Neuronal stem cell (in vitro differentiated cells): ENCODE results near the gene CPM.

Experiments used
- DNase-seq: peaks from one replicate; pipeline ENCODE4 v3.0.0-alpha.2; 2013; ENCODE audit warnings: low spot score
- H2AFZ ChIP-seq: one replicate; pipeline ENCODE4 v1.6.1; 2013; ENCODE audit warnings: mild to moderate bottlenecking, low read length, inconsistent platforms
- H2AK5ac ChIP-seq: 2 replicates; pipeline ENCODE4 v1.6.1; 2013; ENCODE audit warnings: low read depth, mild to moderate bottlenecking, inconsistent platforms, low read length, moderate library complexity, mixed read lengths
- H2BK120ac ChIP-seq: 2 replicates; pipeline ENCODE4 v1.6.1; 2013; ENCODE audit warnings: low read depth, mild to moderate bottlenecking, inconsistent platforms, low read length, moderate library complexity, mixed read lengths
- H2BK12ac ChIP-seq: one replicate; pipeline ENCODE4 v1.6.1; 2013; ENCODE audit warnings: low read length, inconsistent platforms
- H2BK15ac ChIP-seq: 2 replicates; pipeline ENCODE4 v1.6.1; 2013; ENCODE audit warnings: mild to moderate bottlenecking, low read length, inconsistent platforms, mixed read lengths
- H2BK5ac ChIP-seq: one replicate; pipeline ENCODE4 v1.6.1; 2013; ENCODE audit warnings: inconsistent platforms, mild to moderate bottlenecking, low read length, moderate library complexity
- H3K14ac ChIP-seq: one replicate; pipeline ENCODE4 v1.6.1; 2013; ENCODE audit warnings: low read length, inconsistent platforms
- H3K18ac ChIP-seq: 2 replicates; pipeline ENCODE4 v1.6.1; 2013; ENCODE audit warnings: low read length, inconsistent platforms
- H3K23ac ChIP-seq: 2 replicates; pipeline ENCODE4 v1.6.1; 2013; ENCODE audit warnings: low read depth, mild to moderate bottlenecking, mixed read lengths, low read length, inconsistent platforms; ENCODE audit not compliant: poor library complexity
- H3K27ac ChIP-seq: replicated peaks from 3 replicates; pipeline ENCODE4 v1.5.1; 2013; ENCODE audit warnings: low read length, inconsistent platforms
- H3K27me3 ChIP-seq, 3 experiments: 2 replicates each; pipeline ENCODE4 v1.6.1; 2013; ENCODE audit warnings: low read length in 3 of 3, mild to moderate bottlenecking in 2 of 3, inconsistent platforms in 1 of 3, low read depth in 1 of 3, mixed read lengths in 1 of 3, moderate library complexity in 1 of 3; ENCODE audit not compliant: control insufficient read depth in 3 of 3, insufficient read depth in 3 of 3
- H3K36me3 ChIP-seq, 2 donors: replicated peaks in 1 of 2; 2 replicates each; pipeline ENCODE4 v1.6.1; 2013; ENCODE audit warnings: low read length in 2 of 2; ENCODE audit not compliant: control insufficient read depth in 2 of 2, insufficient read depth in 2 of 2
- H3K4ac ChIP-seq: 2 replicates; pipeline ENCODE4 v1.6.1; 2013; ENCODE audit warnings: inconsistent platforms, mild to moderate bottlenecking, low read length, moderate library complexity
- H3K4me1 ChIP-seq, 2 donors: 1 replicate in 1 of 2; 2 replicates in 1 of 2; pipeline ENCODE4 v1.6.1; 2013; ENCODE audit warnings: low read length in 2 of 2, low read depth in 1 of 2; ENCODE audit not compliant: control insufficient read depth in 2 of 2, insufficient read depth in 1 of 2
- H3K4me2 ChIP-seq: one replicate; pipeline ENCODE4 v1.6.1; 2013; ENCODE audit warnings: mild to moderate bottlenecking, low read length, inconsistent platforms; ENCODE audit not compliant: insufficient read depth, poor library complexity, severe bottlenecking
- H3K4me3 ChIP-seq, 2 donors: 2 replicates each; pipeline ENCODE4 v1.5.1; 2013; ENCODE audit warnings: low read length in 2 of 2, mild to moderate bottlenecking in 2 of 2, inconsistent platforms in 1 of 2, moderate library complexity in 1 of 2
- H3K79me1 ChIP-seq: one replicate; pipeline ENCODE4 v1.6.1; 2013; ENCODE audit warnings: low read depth, mild to moderate bottlenecking, inconsistent platforms, low read length, moderate library complexity
- H3K9ac ChIP-seq: one replicate; pipeline ENCODE4 v1.6.1; 2013; ENCODE audit warnings: mild to moderate bottlenecking, low read depth, low read length, inconsistent platforms; ENCODE audit not compliant: poor library complexity
- H3K9me3 ChIP-seq, 2 donors: replicated peaks in 1 of 2; 2 replicates each; pipeline versions ENCODE3 to v1.6.1; 2013; ENCODE audit warnings: low read length in 2 of 2, mild to moderate bottlenecking in 2 of 2, inconsistent platforms in 1 of 2, low read depth in 1 of 2, mixed read lengths in 1 of 2, moderate library complexity in 1 of 2; ENCODE audit not compliant: control insufficient read depth in 2 of 2, insufficient read depth in 1 of 2
- H4K8ac ChIP-seq: one replicate; pipeline ENCODE4 v1.6.1; 2013; ENCODE audit warnings: low read depth, mild to moderate bottlenecking, inconsistent platforms, low read length, moderate library complexity
- H4K91ac ChIP-seq: one replicate; pipeline ENCODE4 v1.6.1; 2013; ENCODE audit warnings: low read length, low read depth, mild to moderate bottlenecking, inconsistent platforms; ENCODE audit not compliant: poor library complexity
- WGBS, 2 donors: extraction: QIAGEN DNeasy Blood & Tissue Kit; methylation state at CpG; one replicate each; pipeline ENCODE4 v1.1.7; 2013; ENCODE audit warnings: missing lambda C conversion rate in 2 of 2, mixed read lengths in 1 of 2; ENCODE audit not compliant: insufficient read length in 2 of 2, insufficient replicate concordance in 1 of 2; ENCODE audit errors: extremely low coverage in 2 of 2; 5-methylcytosine and 5-hydroxymethylcytosine counted together

Gene CPM

DNA sequence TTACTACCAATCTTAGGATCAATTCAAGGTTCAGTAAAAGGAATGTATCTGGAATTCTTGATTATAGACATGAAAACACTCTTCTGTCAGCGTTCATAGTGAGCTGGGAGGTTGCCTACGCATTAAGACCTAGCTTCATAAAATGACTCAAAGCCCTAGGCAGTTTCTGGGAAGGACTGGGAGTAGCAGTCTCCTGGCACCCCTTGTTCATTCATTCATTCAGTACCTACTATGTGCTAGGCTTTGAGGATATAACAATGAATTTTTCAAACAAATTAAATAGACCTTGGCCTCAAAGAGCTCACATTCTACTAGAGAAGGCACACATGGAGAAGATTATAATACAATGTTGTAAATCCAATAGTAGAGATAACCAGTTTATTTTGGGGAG is 78.9 kb downstream of the CPM start:
- H3K4me2 ChIP-seq: no peak overlapping the region
- no peak overlapping the region for H4K91ac ChIP-seq
- H3K27me3 ChIP-seq: no peaks in the 10 kb centered on the region
- H3K4ac ChIP-seq: no peak overlapping the region
- H2BK120ac ChIP-seq: no peak overlapping the region
- H2AFZ ChIP-seq: no peak overlapping the region
- no peak overlapping the region for H4K8ac ChIP-seq
- no peak overlapping the region for H2AK5ac ChIP-seq
- no peaks in the 10 kb centered on the region for H3K9me3 ChIP-seq
- H3K36me3 ChIP-seq: no peaks in the 10 kb centered on the region
- H2BK12ac ChIP-seq: no peak overlapping the region
- no peak for DNase-seq
- no peak overlapping the region for H3K27ac ChIP-seq
- no CpG with 5 or more reads among the region's 2 CpGs for WGBS, 2 donors
- H3K4me1 ChIP-seq: no peaks in the 10 kb centered on the region
- no peak overlapping the region for H3K14ac ChIP-seq
- H3K79me1 ChIP-seq: no peaks in the 10 kb centered on the region
- no peak overlapping the region for H3K4me3 ChIP-seq
- H3K18ac ChIP-seq: no peak overlapping the region
- H2BK15ac ChIP-seq: no peak overlapping the region
- H3K9ac ChIP-seq: no peak overlapping the region
- no peak overlapping the region for H3K23ac ChIP-seq
- no peak overlapping the region for H2BK5ac ChIP-seq

- no peak overlapping the region for H2BK15ac ChIP-seq
- H4K91ac ChIP-seq: no peak overlapping the region
- H3K18ac ChIP-seq: no peak overlapping the region
- H2BK5ac ChIP-seq: no peak overlapping the region
- no peak overlapping the region for H2AK5ac ChIP-seq
- no peak overlapping the region for H3K4me3 ChIP-seq
- no peaks in the 10 kb centered on the region for H3K36me3 ChIP-seq
- no peak overlapping the region for H3K4ac ChIP-seq
- H4K8ac ChIP-seq: no peak overlapping the region
- H3K4me1 ChIP-seq: no peaks in the 10 kb centered on the region
- H3K27ac ChIP-seq: no peak overlapping the region
- DNase-seq: no peak
- H3K9ac ChIP-seq: no peak overlapping the region
- no CpG with 5 or more reads among the region's 3 CpGs for WGBS, 2 donors
- H3K23ac ChIP-seq: no peak overlapping the region
- H3K4me2 ChIP-seq: no peak overlapping the region
- no peak overlapping the region for H2BK12ac ChIP-seq
- no peak overlapping the region for H2BK120ac ChIP-seq
- H3K27me3 ChIP-seq: no peaks in the 10 kb centered on the region
- H3K14ac ChIP-seq: no peak overlapping the region
- no peak overlapping the region for H2AFZ ChIP-seq
- no peaks in the 10 kb centered on the region for H3K79me1 ChIP-seq
- no peaks in the 10 kb centered on the region for H3K9me3 ChIP-seq
Observed at GRCh38 chr12:68853396-68854077, 79.4 kb downstream of the CPM start.

DNA sequence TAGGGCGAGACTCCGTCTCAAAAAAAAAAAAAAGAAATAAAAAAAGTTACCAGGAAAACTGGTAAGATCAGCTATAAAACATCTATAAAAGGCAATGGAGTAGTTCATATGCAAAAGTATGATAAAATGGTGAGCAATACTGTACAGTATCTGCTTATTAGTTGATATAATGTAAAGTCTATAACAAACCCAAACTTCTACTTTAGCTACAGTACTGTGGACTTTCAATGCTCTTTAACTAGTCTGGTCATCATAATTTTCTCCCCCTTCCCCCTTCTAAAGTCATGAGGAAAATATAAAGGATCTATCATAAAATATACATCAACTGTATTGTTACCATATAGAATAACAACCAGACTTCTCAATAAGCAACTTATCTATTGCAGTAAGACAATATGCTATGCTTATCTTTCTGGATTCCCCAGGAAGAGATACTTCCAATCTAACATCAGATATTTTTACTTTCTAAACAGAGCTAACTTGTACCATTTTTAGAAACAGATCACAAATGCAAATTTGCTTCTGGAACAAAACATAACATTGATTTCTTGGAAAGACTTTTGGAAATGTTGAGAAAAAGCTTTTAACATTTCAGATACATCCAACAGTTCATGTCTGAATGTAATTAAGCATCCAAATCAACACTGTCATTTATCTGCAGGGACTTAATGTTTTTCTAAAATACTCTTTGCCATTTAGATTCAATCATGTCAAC is 81.2 kb downstream of the CPM start:
- Histone ChIP-seq H3K4me1 (no peaks in the 10 kb centered on the region), H3K36me3 (no peaks in the 10 kb centered on the region), H3K4me3 (no peak overlapping the region), H3K27ac (no peak overlapping the region), H3K4me2 (no peak overlapping the region), H3K79me1 (no peaks in the 10 kb centered on the region), H2BK15ac (no peak overlapping the region), H3K18ac (no peak overlapping the region), H2BK12ac (no peak overlapping the region), H3K9ac (no peak overlapping the region), H3K27me3 (no peaks in the 10 kb centered on the region), H3K4ac (no peak overlapping the region), H2AK5ac (no peak overlapping the region), H2BK120ac (no peak overlapping the region), H3K14ac (no peak overlapping the region), H4K8ac (no peak overlapping the region), H4K91ac (no peak overlapping the region), H3K9me3 (no peaks in the 10 kb centered on the region), H2AFZ (no peak overlapping the region), H2BK5ac (no peak overlapping the region), H3K23ac (no peak overlapping the region)
- no peak for DNase-seq
- WGBS, 2 donors: no CpG with 5 or more reads among the region's 2 CpGs

GRCh38 chr12:68850390-68850789 is 82.6 kb downstream of the CPM start:
- Histone ChIP-seq H2BK12ac (no peak overlapping the region), H3K18ac (no peak overlapping the region), H3K4me3 (no peak overlapping the region), H2BK15ac (no peak overlapping the region), H3K4me2 (no peak overlapping the region), H4K8ac (no peak overlapping the region), H4K91ac (no peak overlapping the region), H3K14ac (no peak overlapping the region), H3K4me1 (no peaks in the 10 kb centered on the region), H3K27me3 (no peaks in the 10 kb centered on the region), H3K9ac (no peak overlapping the region), H3K23ac (no peak overlapping the region), H2BK120ac (no peak overlapping the region), H2AK5ac (no peak overlapping the region), H3K27ac (no peak overlapping the region), H2AFZ (no peak overlapping the region), H2BK5ac (no peak overlapping the region), H3K79me1 (no peaks in the 10 kb centered on the region), H3K9me3 (no peaks in the 10 kb centered on the region), H3K4ac (no peak overlapping the region), H3K36me3 (peaks cover 0 to 3% of the 10 kb centered on the region in 2 donors)
- no CpG with 5 or more reads among the region's 4 CpGs for WGBS, 2 donors
- DNase-seq: no peak
